IMR-90 (cell line): ENCODE measurements around the gene KIF1B. TPM values are rescaled to one million over a fixed set of nuclear protein-coding genes. Genes with fewer than 3 reads are reported as not detected.
"Not testable (repeated sequence)": the region's sequence is repeated elsewhere in the genome, so short reads cannot be mapped to it uniquely, and the experiment has no call there.

Experiments used
- ATAC-seq: fragments of 200-7000 bp; cut with Tn5 transposase; 2 replicates; pipeline ENCODE4 v1.9.1; 2020; ENCODE audit warnings: low read depth, mild to moderate bottlenecking, moderate library complexity
- BruUV-seq: library from RNA; stranded (reverse); fragments of 400-500 nt; replicated peaks from 2 replicates; lab custom pipeline; 2021; lab: Mats Ljungman, UMichigan
- CTCF ChIA-PET: fragments of 300-600 bp; formaldehyde crosslinking; extraction: SDS; loops from one replicate; lab custom pipeline; 2021; ENCODE audit warnings: antibody characterized with exemption; lab: Yijun Ruan, JAX
- POLR2A ChIA-PET: fragments of 300-600 bp; sonication (Branson Sonifier 250); formaldehyde crosslinking; loops from one replicate; lab custom pipeline; 2022; ENCODE audit warnings: antibody characterized with exemption; ENCODE audit not compliant: unreplicated experiment; lab: Charles Lee
- DNase-seq: peaks from one replicate; pipeline ENCODE4 v3.0.0; 2013
- H2AFZ ChIP-seq: replicated peaks from 2 replicates; pipeline ENCODE3; 2013; ENCODE audit warnings: low read length, mild to moderate bottlenecking; ENCODE audit not compliant: poor library complexity
- H2AK5ac ChIP-seq: 2 replicates; pipeline ENCODE4 v1.6.1; 2013; ENCODE audit warnings: low read depth, low read length, inconsistent platforms
- H2AK9ac ChIP-seq: replicated peaks from 2 replicates; pipeline ENCODE3; 2013; ENCODE audit warnings: mild to moderate bottlenecking, low read depth, low read length, moderate library complexity; ENCODE audit not compliant: poor library complexity
- H2BK120ac ChIP-seq: 2 replicates; pipeline ENCODE4 v1.6.1; 2013; ENCODE audit warnings: low read depth, low read length, inconsistent platforms
- H2BK15ac ChIP-seq: 3 replicates; pipeline ENCODE4 v1.6.1; 2013; ENCODE audit warnings: low read depth, low read length, inconsistent platforms
- H2BK20ac ChIP-seq: 2 replicates; pipeline ENCODE4 v1.6.1; 2013; ENCODE audit warnings: low read depth, mild to moderate bottlenecking, inconsistent platforms, low read length, moderate library complexity
- H2BK5ac ChIP-seq: 2 replicates; pipeline ENCODE4 v1.6.1; 2013; ENCODE audit warnings: mild to moderate bottlenecking, low read depth, low read length, inconsistent platforms; ENCODE audit not compliant: poor library complexity, severe bottlenecking
- H3K14ac ChIP-seq: replicated peaks from 2 replicates; pipeline ENCODE4 v1.6.1; 2013; ENCODE audit warnings: low read depth, low read length, inconsistent platforms
- H3K18ac ChIP-seq: 2 replicates; pipeline ENCODE4 v1.6.1; 2013; ENCODE audit warnings: low read depth, low read length, control low read depth
- H3K23ac ChIP-seq: 2 replicates; pipeline ENCODE4 v1.6.1; 2013; ENCODE audit warnings: low read depth, low read length, inconsistent platforms
- H3K27ac ChIP-seq: 2 replicates; pipeline ENCODE4 v1.5.1; 2013; ENCODE audit warnings: mild to moderate bottlenecking, control low read depth, low read length; ENCODE audit not compliant: insufficient read depth
- H3K27me3 ChIP-seq: 2 replicates; pipeline ENCODE4 v1.6.1; 2013; ENCODE audit warnings: low read length; ENCODE audit not compliant: control insufficient read depth, insufficient read depth
- H3K36me3 ChIP-seq: 2 replicates; pipeline ENCODE4 v1.6.1; 2013; ENCODE audit warnings: low read length, mixed read lengths; ENCODE audit not compliant: control insufficient read depth, insufficient read depth
- H3K4ac ChIP-seq: 2 replicates; pipeline ENCODE4 v1.6.1; 2013; ENCODE audit warnings: low read depth, low read length, inconsistent platforms
- H3K4me1 ChIP-seq: 2 replicates; pipeline ENCODE4 v1.6.1; 2013; ENCODE audit warnings: low read length, mixed read lengths; ENCODE audit not compliant: control insufficient read depth, insufficient read depth
- H3K4me2 ChIP-seq: 2 replicates; pipeline ENCODE4 v1.6.1; 2013; ENCODE audit warnings: low read depth, mild to moderate bottlenecking, control low read depth, low read length, moderate library complexity
- H3K4me3 ChIP-seq: 2 replicates; pipeline ENCODE4 v1.5.1; 2013; ENCODE audit warnings: low read depth, mild to moderate bottlenecking, control low read depth, low read length, moderate library complexity; ENCODE audit not compliant: insufficient read depth
- H3K56ac ChIP-seq: 2 replicates; pipeline ENCODE4 v1.6.1; 2013; ENCODE audit warnings: low read length, inconsistent platforms; ENCODE audit not compliant: insufficient read depth; ENCODE audit errors: extremely low read depth
- H3K79me1 ChIP-seq, 2 experiments: 2 replicates each; pipeline ENCODE4 v1.6.1; 2013; ENCODE audit warnings: low read length in 2 of 2, inconsistent platforms in 1 of 2, low read depth in 1 of 2
- H3K9ac ChIP-seq: 2 replicates; pipeline ENCODE4 v1.6.1; 2013; ENCODE audit warnings: low read depth, low read length, control low read depth
- H3K9me1 ChIP-seq: 2 replicates; pipeline ENCODE4 v1.6.1; 2013; ENCODE audit warnings: low read length, inconsistent platforms; ENCODE audit not compliant: insufficient read depth
- H3K9me3 ChIP-seq: 2 replicates; pipeline ENCODE4 v1.6.1; 2013; ENCODE audit warnings: low read length; ENCODE audit not compliant: control insufficient read depth, insufficient read depth
- H4K20me1 ChIP-seq: 2 replicates; pipeline ENCODE4 v1.6.1; 2013; ENCODE audit warnings: low read length, inconsistent platforms; ENCODE audit not compliant: insufficient read depth
- H4K5ac ChIP-seq: 2 replicates; pipeline ENCODE4 v1.6.1; 2013; ENCODE audit warnings: mild to moderate bottlenecking, low read depth, low read length, control low read depth
- H4K8ac ChIP-seq, 2 experiments: 2 replicates each; pipeline ENCODE4 v1.6.1; 2013; ENCODE audit warnings: low read depth in 2 of 2, low read length in 2 of 2, control low read depth in 1 of 2, inconsistent platforms in 1 of 2
- H4K91ac ChIP-seq: 2 replicates; pipeline ENCODE4 v1.6.1; 2013; ENCODE audit warnings: low read depth, low read length, inconsistent platforms; ENCODE audit not compliant: insufficient read depth
- WGBS, 2 experiments: methylation state at CpG; one replicate each; pipeline versions ENCODE4 v1.1.5 to v1.1.7; 2013; ENCODE audit warnings: missing lambda C conversion rate in 2 of 2; ENCODE audit not compliant: insufficient read length in 1 of 2; ENCODE audit errors: extremely low coverage in 2 of 2; 5-methylcytosine and 5-hydroxymethylcytosine counted together
- dilution Hi-C: fragments of 300-500 bp; cut with HindIII; formaldehyde crosslinking; loops from one replicate; pipeline ENCODE4 v1.14.3; 2018; ENCODE audit warnings: low sequenced_read_pairs; ENCODE audit not compliant: unreplicated experiment
- in situ Hi-C: fragments of 300-500 bp; cut with MboI; formaldehyde crosslinking; loops from 3 replicates; pipeline ENCODE4 v1.14.3; 2019; ENCODE audit warnings: low sequenced_read_pairs, inconsistent platforms, mixed read lengths
- intact Hi-C: fragments of 100-400 bp; cut with micrococcal nuclease; formaldehyde crosslinking; loops from 2 replicates; pipeline ENCODE4 v1.10.0; 2022
- polyA plus RNA-seq, 3 experiments: library from polyadenylated mRNA; depleted of rRNA; stranded (reverse); fragments of >200 nt; gene quantifications; 2 replicates each; pipeline ENCODE4 v1.2.3, GENCODE V29; 2012; ENCODE audit warnings: low replicate concordance in 1 of 3
- total RNA-seq: library from RNA; depleted of rRNA; stranded (reverse); fragments of >200 nt; gene quantifications from 2 replicates; pipeline ENCODE4 v1.2.3, GENCODE V29; 2012

The KIF1B gene
- total and polyA plus RNA-seq, 2 of the 4 experiments (the other 2 are of a cell fraction) = 13.0 to 21.1 TPM

DNA sequence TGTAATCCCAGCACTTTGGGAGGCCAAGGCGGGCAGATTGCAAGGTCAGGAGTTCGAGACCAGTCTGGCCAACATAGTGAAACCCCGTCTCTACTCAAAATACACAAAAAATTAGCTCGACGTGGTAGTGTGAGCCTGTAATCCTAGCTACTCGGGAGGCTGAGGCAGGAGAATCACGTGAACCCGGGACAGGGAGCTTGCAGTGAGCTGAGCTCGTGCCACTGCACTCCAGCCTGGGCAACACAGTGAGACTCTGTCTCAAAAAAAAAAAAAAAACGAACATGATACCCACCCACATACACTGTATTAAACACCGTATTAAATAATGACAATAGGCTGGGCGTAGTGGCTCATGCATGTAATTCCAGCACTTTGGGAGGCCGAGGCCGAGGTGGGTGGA, 5.2 kb upstream of the KIF1B start:
- DNase-seq, BruUV-seq, H4K8ac ChIP-seq, H3K23ac ChIP-seq, H3K9ac ChIP-seq, H3K27me3 ChIP-seq, H3K14ac ChIP-seq, H4K5ac ChIP-seq, H3K4me3 ChIP-seq, H3K79me1 ChIP-seq, H2BK15ac ChIP-seq, intact Hi-C loops, H4K91ac ChIP-seq, in situ Hi-C loops, H2AFZ ChIP-seq, H3K27ac ChIP-seq, ATAC-seq, H2AK5ac ChIP-seq, H3K18ac ChIP-seq, H4K20me1 ChIP-seq, H2BK5ac ChIP-seq, H2AK9ac ChIP-seq, H3K9me1 ChIP-seq, H3K4me1 ChIP-seq, H3K56ac ChIP-seq, dilution Hi-C loops, H3K9me3 ChIP-seq, H2BK120ac ChIP-seq, H3K36me3 ChIP-seq, H3K4ac ChIP-seq, H2BK20ac ChIP-seq, H3K4me2 ChIP-seq: not testable (repeated sequence)
- WGBS, 2 experiments = 93% methylated on average over 5 of the region's 14 CpGs; no CpG with 5 or more reads in 1 of the 2 experiments
- ChIA-PET CTCF (interaction anchor here (0.6 to 1.0 kb wide), 2 partner anchors 550 to 1017 kb away, joined by 3 read pairs; no protein-coding TSS in a partner anchor), POLR2A (interaction anchor here (0.6 kb wide), 1 partner anchor 63 kb away, joined by 4 read pairs; no protein-coding TSS in a partner anchor)
